K562 (cell line): ENCODE data around the gene SLC6A8. TPM values are rescaled to one million over a fixed set of nuclear protein-coding genes. Genes with fewer than 3 reads are reported as not detected.

Experiments
- E2F4 ChIP-seq: sonication (generic); formaldehyde crosslinking; IDR thresholded peaks from 2 replicates; pipeline ENCODE4 v1.8.0; 2022; ENCODE audit warnings: mild to moderate bottlenecking, low read depth, missing genetic modification reagents
- EP400 ChIP-seq: fragments of 450-650 bp; IDR thresholded peaks from 2 replicates; pipeline ENCODE4 v1.6.1; 2017; ENCODE audit warnings: antibody characterized with exemption, mild to moderate bottlenecking, moderate library complexity
- GATAD2B ChIP-seq: fragments of 450-650 bp; IDR thresholded peaks from 2 replicates; pipeline ENCODE4 v1.6.1; 2017; ENCODE audit warnings: mild to moderate bottlenecking, borderline replicate concordance
- HCFC1 ChIP-seq: IDR thresholded peaks from 2 replicates; pipeline ENCODE4 v1.6.1; 2012; ENCODE audit warnings: low read depth, low read length, improper control_type of control experiment
- MAX ChIP-seq: sonication (generic); formaldehyde crosslinking; IDR thresholded peaks from 2 replicates; pipeline ENCODE4 v1.9.0; 2022; ENCODE audit warnings: mild to moderate bottlenecking, missing genetic modification reagents
- NFRKB ChIP-seq: fragments of 450-650 bp; IDR thresholded peaks from 2 replicates; pipeline ENCODE4 v1.6.1; 2016; ENCODE audit warnings: low read depth
- NONO ChIP-seq, 2 experiments: fragments of 200-400 bp in 1 of 2; fragments of 450-650 bp in 1 of 2; formaldehyde crosslinking in 1 of 2; IDR thresholded peaks; 2 replicates each; pipeline ENCODE4 v1.6.1; 2017; ENCODE audit warnings: low read depth in 2 of 2, mild to moderate bottlenecking in 2 of 2, moderate library complexity in 2 of 2, low read length in 1 of 2
- SAFB ChIP-seq: fragments of 200-400 bp; formaldehyde crosslinking; IDR thresholded peaks from 2 replicates; pipeline ENCODE4 v1.6.1; 2017; ENCODE audit warnings: low read depth, low read length, borderline replicate concordance
- SIN3B ChIP-seq: fragments of 450-650 bp; IDR thresholded peaks from 2 replicates; pipeline ENCODE4 v1.6.1; 2017; ENCODE audit warnings: low read depth, mild to moderate bottlenecking, moderate library complexity
- USF1 ChIP-seq: sonication (generic); formaldehyde crosslinking; IDR thresholded peaks from 2 replicates; pipeline ENCODE4 v1.9.0; 2022; ENCODE audit warnings: mild to moderate bottlenecking, missing genetic modification reagents
- YY1 ChIP-seq, 3 experiments: IDR thresholded peaks; 2 replicates each; pipeline ENCODE4 v1.6.1; 2011; ENCODE audit warnings: low read length in 2 of 3, mild to moderate bottlenecking in 2 of 3, moderate library complexity in 2 of 3, borderline replicate concordance in 1 of 3, control low read depth in 1 of 3, low read depth in 1 of 3; ENCODE audit not compliant: insufficient read depth in 3 of 3, insufficient replicate concordance in 2 of 3, control insufficient read depth in 1 of 3, insufficient read length in 1 of 3; ENCODE audit errors: extremely low read depth in 1 of 3
- ZFX ChIP-seq: sonication (generic); formaldehyde crosslinking; IDR thresholded peaks from 2 replicates; pipeline ENCODE4 v1.8.0; 2022; ENCODE audit warnings: mild to moderate bottlenecking, missing genetic modification reagents, moderate library complexity
- ZNF263 ChIP-seq: sonication (generic); formaldehyde crosslinking; IDR thresholded peaks from 2 replicates; pipeline ENCODE4 v1.8.0; 2022; ENCODE audit warnings: mild to moderate bottlenecking, missing genetic modification reagents, borderline replicate concordance
- polyA plus RNA-seq, 8 experiments: library from polyadenylated mRNA; depleted of rRNA in 4 of 8; stranded (reverse) in 5 of 8; unstranded in 3 of 8; fragments of >200 nt; fragmentation: Nextera tagmentation in 2 of 8; fragmentation: Illumina TruSeq in 1 of 8; extraction: Ambion mirVana in 2 of 8; extraction: Trizol in 1 of 8; gene quantifications; 2 replicates each; pipeline versions ENCODE4 v1.2.1 to v1.2.3, GENCODE V29; 2011 to 2014; ENCODE audit warnings: inconsistent platforms in 1 of 8, missing spikeins in 1 of 8
- total RNA-seq, 7 experiments: library from RNA; depleted of rRNA in 6 of 7; stranded (reverse); fragments of >200 nt in 6 of 7; fragmentation: Illumina TruSeq in 2 of 7; extraction: Trizol in 2 of 7; gene quantifications; 2 replicates each; pipeline versions ENCODE4 v1.2.1 to v1.2.3, GENCODE V29; 2011 to 2021; ENCODE audit warnings: low replicate concordance in 1 of 7
- TF ChIP-seq, protein P1 (sequence below), 2 experiments: IDR thresholded peaks; 2 replicates each; pipeline ENCODE4 v1.6.1; 2011; ENCODE audit warnings: borderline replicate concordance in 1 of 2, control low read depth in 1 of 2, low read depth in 1 of 2, low read length in 1 of 2, mild to moderate bottlenecking in 1 of 2, mixed read lengths in 1 of 2, moderate library complexity in 1 of 2; ENCODE audit not compliant: insufficient read depth in 1 of 2, insufficient read length in 1 of 2, poor library complexity in 1 of 2, severe bottlenecking in 1 of 2; ENCODE audit errors: extremely low read depth in 1 of 2
- TF ChIP-seq, protein P2 (sequence below), 3 experiments: IDR thresholded peaks in 2 of 3; conservative IDR thresholded peaks in 1 of 3; 2 replicates each; pipeline ENCODE4 v1.5.1; 2011 to 2012; ENCODE audit warnings: low read length in 3 of 3, mild to moderate bottlenecking in 3 of 3, control low read depth in 2 of 3, improper control_type of control experiment in 1 of 3, inconsistent platforms in 1 of 3, low read depth in 1 of 3, mixed read lengths in 1 of 3, moderate library complexity in 1 of 3; ENCODE audit not compliant: insufficient read depth in 2 of 3

SLC6A8 gene
- total and polyA plus RNA-seq, 9 of the 15 experiments (the other 6 are each of a cell fraction or from before 2014, with no cell fraction given) = 0.68 to 144 (median 34.3) TPM

DNA sequence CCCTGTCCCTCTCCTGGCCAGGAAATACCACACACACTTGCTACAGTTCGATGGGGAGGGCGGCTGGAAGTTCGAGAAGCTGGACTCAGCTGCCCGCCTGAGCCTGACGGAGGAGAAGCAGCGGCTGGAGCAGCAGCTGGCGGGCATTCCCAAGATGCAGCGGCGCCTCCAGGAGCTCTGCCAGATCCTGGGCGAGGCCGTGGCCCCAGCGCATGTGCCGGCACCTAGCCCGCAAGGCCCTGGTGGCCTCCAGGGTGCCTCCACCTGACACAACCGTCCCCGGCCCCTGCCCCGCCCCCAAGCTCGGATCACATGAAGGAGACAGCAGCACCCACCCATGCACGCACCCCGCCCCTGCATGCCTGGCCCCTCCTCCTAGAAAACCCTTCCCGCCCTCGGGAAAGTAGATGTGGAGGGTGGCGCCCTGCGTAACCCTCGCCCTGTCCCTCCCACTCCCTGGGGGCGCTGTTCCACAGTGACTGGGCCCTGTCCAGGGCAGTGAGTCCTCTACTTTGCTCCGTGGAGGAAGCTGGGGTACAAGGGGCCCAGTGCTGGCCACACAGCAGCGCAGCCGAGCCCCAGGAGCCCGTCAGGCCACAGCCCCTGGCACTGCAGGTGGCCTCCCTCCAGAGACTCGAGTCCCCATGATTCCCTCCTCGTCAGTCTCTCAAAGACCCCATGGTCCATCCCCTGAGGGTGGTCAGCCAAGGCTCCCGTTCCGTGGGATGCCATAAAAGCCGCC, 55.9 kb downstream of the SLC6A8 start (continued):
- TF ChIP-seq GATAD2B (0 out of 2 replicates have a peak, but pooled peaks have one; percentile 42), YY1 (IDR thresholded peaks at IDR 0.05; ENCODE audit: borderline replicate concordance in 1 of 3, control insufficient read depth in 1 of 3, extremely low read depth in 1 of 3, insufficient read depth in 3 of 3, insufficient read length in 1 of 3, insufficient replicate concordance in 2 of 3, low read depth in 1 of 3, low read length in 2 of 3) (peak in 1 of 3 experiments; percentile 9), EP400 (peak; percentile 47; the same call in 1 of the 2 replicates), SIN3B (peak; percentile 57; the same call in 1 of the 2 replicates), NONO (IDR thresholded peaks at IDR 0.05; ENCODE audit: low read depth in 2 of 2, low read length in 1 of 2) (0 out of 4 replicates have a peak, but pooled peaks of 1 of the 2 experiments have one; percentile 23), NFRKB (peak; percentile 44; the same call in 1 of the 2 replicates), SAFB (peak; percentile 61; the same call in 1 of the 2 replicates), E2F4 (CRISPR knock-in tag) (0 out of 2 replicates have a peak, but pooled peaks have one; percentile 60), ZFX (peak; percentile 81), HCFC1 (peak; percentile 40; the same call in 1 of the 2 replicates), ZNF263 (CRISPR knock-in tag) (peak; percentile 27; the same call in 1 of the 2 replicates), MAX (CRISPR knock-in tag) (peak; percentile 82), USF1 (CRISPR knock-in tag) (0 out of 2 replicates have a peak, but pooled peaks have one; percentile 35)
- TF ChIP-seq, protein P1, sequence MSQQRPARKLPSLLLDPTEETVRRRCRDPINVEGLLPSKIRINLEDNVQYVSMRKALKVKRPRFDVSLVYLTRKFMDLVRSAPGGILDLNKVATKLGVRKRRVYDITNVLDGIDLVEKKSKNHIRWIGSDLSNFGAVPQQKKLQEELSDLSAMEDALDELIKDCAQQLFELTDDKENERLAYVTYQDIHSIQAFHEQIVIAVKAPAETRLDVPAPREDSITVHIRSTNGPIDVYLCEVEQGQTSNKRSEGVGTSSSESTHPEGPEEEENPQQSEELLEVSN (IDR thresholded peaks at IDR 0.05; ENCODE audit: borderline replicate concordance in 1 of 2, extremely low read depth in 1 of 2, insufficient read depth in 1 of 2, insufficient read length in 1 of 2, low read depth in 1 of 2, low read length in 1 of 2, poor library complexity in 1 of 2, severe bottlenecking in 1 of 2) = peak in 1 of 2 experiments; percentile 58
- TF ChIP-seq, protein P2, sequence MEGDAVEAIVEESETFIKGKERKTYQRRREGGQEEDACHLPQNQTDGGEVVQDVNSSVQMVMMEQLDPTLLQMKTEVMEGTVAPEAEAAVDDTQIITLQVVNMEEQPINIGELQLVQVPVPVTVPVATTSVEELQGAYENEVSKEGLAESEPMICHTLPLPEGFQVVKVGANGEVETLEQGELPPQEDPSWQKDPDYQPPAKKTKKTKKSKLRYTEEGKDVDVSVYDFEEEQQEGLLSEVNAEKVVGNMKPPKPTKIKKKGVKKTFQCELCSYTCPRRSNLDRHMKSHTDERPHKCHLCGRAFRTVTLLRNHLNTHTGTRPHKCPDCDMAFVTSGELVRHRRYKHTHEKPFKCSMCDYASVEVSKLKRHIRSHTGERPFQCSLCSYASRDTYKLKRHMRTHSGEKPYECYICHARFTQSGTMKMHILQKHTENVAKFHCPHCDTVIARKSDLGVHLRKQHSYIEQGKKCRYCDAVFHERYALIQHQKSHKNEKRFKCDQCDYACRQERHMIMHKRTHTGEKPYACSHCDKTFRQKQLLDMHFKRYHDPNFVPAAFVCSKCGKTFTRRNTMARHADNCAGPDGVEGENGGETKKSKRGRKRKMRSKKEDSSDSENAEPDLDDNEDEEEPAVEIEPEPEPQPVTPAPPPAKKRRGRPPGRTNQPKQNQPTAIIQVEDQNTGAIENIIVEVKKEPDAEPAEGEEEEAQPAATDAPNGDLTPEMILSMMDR (IDR thresholded peaks at IDR 0.05 in 2 of 3, conservative IDR thresholded peaks at IDR 0.05 in 1 of 3; ENCODE audit: insufficient read depth in 2 of 3, low read depth in 1 of 3, low read length in 3 of 3) = peak; percentile 33 to 63 (median 53); a peak in 4 of 6 replicates
